ENCODE data around the gene PLXNC1. TPM values are rescaled to one million over a fixed set of nuclear protein-coding genes. Genes with fewer than 3 reads are reported as not detected.

PLXNC1 gene
- total and polyA plus RNA-seq, 9 of the 15 experiments (the other 6 are each of a cell fraction or from before 2014, with no cell fraction given): 0.08 to 0.87 (median 0.28) TPM

DNA sequence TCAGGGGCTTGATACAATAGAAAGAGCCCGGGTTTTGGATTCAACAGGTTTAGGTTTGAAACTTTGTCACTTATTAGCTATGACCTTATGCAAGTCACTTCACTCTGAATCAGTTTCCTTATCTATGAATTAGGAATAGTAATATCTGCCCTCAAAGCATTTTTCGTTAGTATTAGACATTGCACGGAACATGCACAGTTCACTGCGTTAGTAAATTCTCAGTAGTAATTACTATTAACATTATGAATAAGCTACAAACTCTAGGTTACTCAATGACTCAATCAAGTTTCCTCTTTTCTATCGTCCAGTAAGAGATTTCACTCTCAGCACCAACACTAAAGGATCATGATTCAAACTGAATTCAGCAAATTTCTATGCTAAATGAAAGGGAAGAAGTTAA is 161.0 kb downstream of the PLXNC1 start:
- Histone ChIP-seq H4K20me1 (replicated peaks; ENCODE audit: control insufficient read depth, insufficient read depth, low read length) (no peaks in the 10 kb centered on the region), H3K27me3 (ENCODE audit: control insufficient read depth in 2 of 2, insufficient read depth in 2 of 2, low read length in 2 of 2) (no peaks in the 10 kb centered on the region), H3K9me3 (replicated peaks; ENCODE audit: control insufficient read depth, insufficient read depth, low read depth, low read length) (no peaks in the 10 kb centered on the region), H3K4me3 (no peak overlapping the region), H3K9me1 (ENCODE audit: control insufficient read depth, insufficient read depth, low read length) (no peaks in the 10 kb centered on the region), H3K27ac (ENCODE audit: extremely low read depth, low read depth, low read length) (no peak overlapping the region), H2AFZ (ENCODE audit: low read depth, low read length) (no peak overlapping the region), H3K9ac (ENCODE audit: insufficient read depth in 1 of 2, low read depth in 2 of 2, low read length in 2 of 2) (no peak overlapping the region), H3K79me2 (ENCODE audit: control insufficient read depth, insufficient read depth, low read length) (no peaks in the 10 kb centered on the region), H3K4me2 (ENCODE audit: insufficient read depth, low read length) (no peak overlapping the region), H3K36me3 (ENCODE audit: control insufficient read depth, insufficient read depth, low read length) (peaks cover 64% of the 10 kb centered on the region), H3K4me1 (replicated peaks in 1 of 2; ENCODE audit: control insufficient read depth in 2 of 2, insufficient read depth in 2 of 2, low read length in 2 of 2) (no peaks in the 10 kb centered on the region)
- no TSS peak for BruUV-seq (replicated peaks)
- no peak for DNase-seq (ENCODE audit: extremely low read depth in 1 of 4, low spot score in 3 of 4)
- POLR2A ChIA-PET: no interaction called here
- TF ChIP-seq ZNF586 (CRISPR knock-in tag; conservative IDR thresholded peaks at IDR 0.05): no peak
- no peak for TF ChIP-seq SMAD1 (IDR thresholded peaks at IDR 0.05; ENCODE audit: low read depth, low read length, partially characterized antibody)
- TF ChIP-seq ARNT (IDR thresholded peaks at IDR 0.05): no peak
- TF ChIP-seq MTA3 (IDR thresholded peaks at IDR 0.05; ENCODE audit: borderline replicate concordance): no peak
- TF ChIP-seq PURB (CRISPR knock-in tag; IDR thresholded peaks at IDR 0.05; ENCODE audit: low read depth): no peak
- TF ChIP-seq ZKSCAN3 (CRISPR knock-in tag; IDR thresholded peaks at IDR 0.05): no peak
- TF ChIP-seq RBM22 (IDR thresholded peaks at IDR 0.05; ENCODE audit: low read depth, low read length, poor library complexity, severe bottlenecking): no peak
- TF ChIP-seq CHD2 (IDR thresholded peaks at IDR 0.05; ENCODE audit: low read depth, low read length): no peak
- no peak for TF ChIP-seq ZNF444 (CRISPR knock-in tag; IDR thresholded peaks at IDR 0.05)
- CTCF ChIA-PET (ENCODE audit: low intra/inter-chr PET ratio): no interaction called here
- intact Hi-C loops (cut with micrococcal nuclease): loop anchor here (10.0 kb wide), 1 partner anchor 225 kb away; no protein-coding TSS in a partner anchor
- FAIRE-seq: no peak
- in situ Hi-C loops (cut with MboI): no loop called here
- 95% methylated on average over 5 of the region's 5 CpGs for WGBS (ENCODE audit: insufficient coverage, low coverage, missing lambda C conversion rate)
- ATAC-seq: no peak

Measured in K562 (cell line).